Kidney capillary endothelial cell (primary cell): ENCODE data around the gene SDHAF1.
"Not testable (repeated sequence)": the region's sequence is repeated elsewhere in the genome, so short reads cannot be mapped to it uniquely, and the experiment has no call there.

Experiments used
- DNase-seq: peaks from one replicate; pipeline ENCODE4 v3.0.0-alpha.2; 2018; ENCODE audit warnings: low spot score

Gene SDHAF1, protein sequence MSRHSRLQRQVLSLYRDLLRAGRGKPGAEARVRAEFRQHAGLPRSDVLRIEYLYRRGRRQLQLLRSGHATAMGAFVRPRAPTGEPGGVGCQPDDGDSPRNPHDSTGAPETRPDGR

GRCh38 chr19:35995048-35995993 lies at the start of gene SDHAF1:
TSS of gene SDHAF1 (plus strand) at chr19:35995188. CDS start at chr19:35995275, 87 bp downstream.
- DNase-seq, result peak; percentile 91

DNA sequence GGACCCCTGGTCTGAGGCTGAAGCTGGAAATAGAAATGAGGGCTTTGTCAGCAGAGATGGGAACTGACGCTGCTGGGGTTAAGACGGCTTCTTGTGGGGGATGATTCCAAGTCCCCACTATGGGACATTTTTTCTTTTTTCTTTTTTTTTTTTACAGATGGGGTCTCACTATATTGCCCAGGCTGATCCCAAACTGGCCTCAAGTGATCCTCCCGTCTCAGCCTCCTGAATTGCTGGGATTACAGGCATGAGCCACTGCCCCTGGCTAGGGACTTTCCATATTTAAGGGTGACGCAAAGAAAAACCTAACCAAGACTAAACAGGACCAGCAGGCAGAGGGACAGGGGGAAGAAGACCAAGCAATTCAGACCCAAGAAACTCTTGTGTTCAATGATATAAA lies 48.8 kb upstream of the SDHAF1 start:
- DNase-seq, result no peak

- DNase-seq, result no peak
Measured at GRCh38 chr19:35949131-35949530, 45.9 kb upstream of the SDHAF1 start.

GRCh38 chr19:35955881-35956634 lies 38.9 kb upstream of the SDHAF1 start:
- no peak for DNase-seq

DNA sequence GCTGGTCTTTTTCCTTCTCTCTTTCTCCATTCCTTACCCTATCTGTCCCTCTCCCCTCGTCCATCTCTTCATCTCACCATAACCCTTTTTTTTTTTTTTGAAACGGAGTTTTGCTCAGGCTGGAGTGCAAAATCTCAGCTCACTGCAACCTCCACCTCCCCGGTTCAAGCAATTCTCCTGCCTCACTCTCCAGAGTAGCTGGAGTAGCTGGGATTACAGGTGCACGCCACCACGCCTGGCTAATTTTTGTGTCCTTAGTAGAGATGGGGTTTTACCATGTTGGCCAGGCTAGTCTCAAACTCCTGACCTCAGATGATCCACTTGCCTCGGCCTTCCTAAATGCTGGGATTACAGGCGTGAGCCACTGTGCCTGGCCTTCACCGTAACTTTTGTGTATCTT lies 37.6 kb upstream of the SDHAF1 start:
- DNase-seq, result not testable (repeated sequence)

- DNase-seq, result no peak
Measured at GRCh38 chr19:35958660-35959039, 36.3 kb upstream of the SDHAF1 start.

GRCh38 chr19:35959040-35959967 lies 35.7 kb upstream of the SDHAF1 start:
- no peak for DNase-seq

- no peak for DNase-seq
Measured at GRCh38 chr19:35959968-35960320, 35.0 kb upstream of the SDHAF1 start.

- DNase-seq, result no peak
Measured at GRCh38 chr19:35960432-35960972, 34.5 kb upstream of the SDHAF1 start.

- DNase-seq, result peak; percentile 48
Measured at GRCh38 chr19:35963514-35963913, 31.5 kb upstream of the SDHAF1 start.

- DNase-seq, result no peak
Measured at GRCh38 chr19:35966771-35967170, 28.2 kb upstream of the SDHAF1 start.

DNA sequence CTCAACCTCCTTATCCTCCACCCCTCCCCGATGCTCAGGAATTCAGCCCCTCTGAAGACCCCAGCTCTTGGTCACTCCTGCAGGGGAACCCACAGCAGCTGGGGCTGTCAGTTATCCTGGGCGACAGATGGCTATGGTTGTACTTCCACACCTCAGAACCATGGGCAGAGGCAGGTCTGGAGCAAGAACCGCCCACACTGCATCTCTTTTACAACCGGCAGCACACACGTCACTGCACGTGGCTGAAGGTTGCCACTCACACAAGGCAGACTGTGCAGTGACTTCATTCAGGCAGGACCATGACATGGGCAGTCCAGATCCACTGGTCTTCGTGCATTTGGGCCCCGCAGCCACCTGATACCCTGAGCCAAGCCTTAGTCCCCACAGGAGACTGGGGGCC lies 21.5 kb upstream of the SDHAF1 start:
- no peak for DNase-seq

- no peak for DNase-seq
Measured at GRCh38 chr19:35975608-35976214, 19.3 kb upstream of the SDHAF1 start.

GRCh38 chr19:35977446-35978222 lies 17.4 kb upstream of the SDHAF1 start:
- DNase-seq, result no peak

GRCh38 chr19:35978271-35978670 lies 16.7 kb upstream of the SDHAF1 start:
- DNase-seq, result no peak

- DNase-seq, result no peak
Measured at GRCh38 chr19:35978832-35979365, 16.1 kb upstream of the SDHAF1 start.

GRCh38 chr19:35980997-35981396 lies 14.0 kb upstream of the SDHAF1 start:
- not testable (repeated sequence) for DNase-seq

- DNase-seq, result no peak
Measured at GRCh38 chr19:35983177-35983576, 11.8 kb upstream of the SDHAF1 start.

DNA sequence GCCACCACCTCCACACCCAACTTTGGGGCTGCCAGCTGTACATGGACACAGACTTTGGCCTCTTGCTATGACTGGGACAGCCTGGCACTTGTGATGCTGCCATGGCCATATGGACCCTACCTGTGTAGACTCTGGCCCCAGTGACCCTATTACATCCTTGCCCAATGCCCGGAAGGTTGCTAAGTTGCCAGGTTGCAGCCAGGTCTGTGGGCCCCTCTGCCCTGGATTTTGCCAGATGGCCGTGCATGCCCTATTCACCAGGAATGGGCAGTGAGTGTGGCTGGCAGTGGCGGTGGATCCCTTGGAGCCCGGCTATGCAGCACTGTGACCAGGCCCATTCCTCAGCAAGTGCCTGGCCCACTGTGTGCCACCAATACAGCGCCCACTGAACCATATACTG lies 8.9 kb upstream of the SDHAF1 start:
- DNase-seq, result no peak
